Kidney (tissue), 14 donors: ENCODE measurements around the gene TNKS2. TPM values are rescaled to one million over a fixed set of nuclear protein-coding genes. Genes with fewer than 3 reads are reported as not detected.
A peak's percentile ranks its signal among the peaks of the same experiment; 100 is the strongest.

Source experiments
- DNase-seq, 5 donors: peaks; one replicate each; pipeline ENCODE4 v3.0.0-alpha.2; 2013 to 2020
- FAIRE-seq: peaks from 2 replicates; lab custom pipeline; 2012; peaks lifted over from hg19 to GRCh38; lab: Jason Lieb, UNC
- H3K27ac ChIP-seq, 2 donors: one replicate each; pipeline ENCODE4 v1.7.0; 2013; ENCODE audit warnings: low read depth in 2 of 2, low read length in 2 of 2, inconsistent platforms in 1 of 2
- H3K27me3 ChIP-seq: one replicate; pipeline ENCODE4 v1.7.1; 2013; ENCODE audit warnings: low read length, inconsistent platforms; ENCODE audit not compliant: control insufficient read depth, insufficient read depth
- H3K36me3 ChIP-seq, 3 donors: one replicate each; pipeline versions ENCODE4 v1.7.0 to v1.7.1; 2013; ENCODE audit warnings: low read length in 3 of 3, control low read depth in 1 of 3, inconsistent platforms in 1 of 3; ENCODE audit not compliant: insufficient read depth in 3 of 3, control insufficient read depth in 2 of 3
- H3K4me1 ChIP-seq, 3 donors: one replicate each; pipeline versions ENCODE4 v1.7.0 to v1.7.1; 2013; ENCODE audit warnings: low read length in 3 of 3, inconsistent platforms in 1 of 3, low read depth in 1 of 3; ENCODE audit not compliant: control insufficient read depth in 2 of 3, insufficient read depth in 2 of 3
- H3K4me3 ChIP-seq, 3 donors: one replicate each; pipeline versions ENCODE4 v1.7.0 to v1.8.1; 2013; ENCODE audit warnings: low read length in 3 of 3, control low read depth in 1 of 3, inconsistent platforms in 1 of 3
- H3K9ac ChIP-seq, 3 donors: one replicate each; pipeline versions ENCODE4 v1.7.0 to v1.7.1; 2013; ENCODE audit warnings: low read length in 3 of 3, control low read depth in 1 of 3, inconsistent platforms in 1 of 3
- H3K9me3 ChIP-seq, 3 donors: one replicate each; pipeline versions ENCODE4 v1.7.0 to v1.7.1; 2013; ENCODE audit warnings: low read length in 3 of 3, control low read depth in 1 of 3, inconsistent platforms in 1 of 3; ENCODE audit not compliant: control insufficient read depth in 2 of 3, insufficient read depth in 1 of 3
- CTCF ChIP-seq: IDR thresholded peaks from 3 replicates; pipeline ENCODE4 v1.5.1; 2012; ENCODE audit warnings: mild to moderate bottlenecking, moderate library complexity, borderline replicate concordance; ENCODE audit not compliant: insufficient read depth; ENCODE audit errors: extremely low read depth
- intact Hi-C: fragments of 100-400 bp; cut with DNase I; formaldehyde crosslinking; loops from one replicate; pipeline ENCODE4 v1.11.1; 2022
- polyA plus RNA-seq: library from polyadenylated mRNA; stranded (reverse); fragments of 350-450 nt; fragmentation: Illumina TruSeq; extraction: RNeasy Lipid Tissue Mini Kit (QIAGEN cat#74804); gene quantifications from one replicate; pipeline ENCODE4 v1.2.3, GENCODE V29; 2014; ENCODE audit warnings: low read depth, low replicate concordance; ENCODE audit not compliant: insufficient read depth
- total RNA-seq: library from RNA; stranded (reverse); fragmentation: NEBNext Ultra II Directional; extraction: Animal tissue kit (Norgen Biotek cat#: 25700); gene quantifications from one replicate; pipeline ENCODE4 v1.2.1, GENCODE V29; 2021
- donor health status: control.
- donor health status: control.
- donor health status: control.
- donor health status: control.
- donor health status: control.
- donor health status: DM: yes; HTN: yes; CAD: no.
- donor health status: Normal renal cell carcinoma (clear cell type).

Gene TNKS2
- total and polyA plus RNA-seq, 2 donors from 2014 or later, result 7.4 to 31.6 TPM

DNA sequence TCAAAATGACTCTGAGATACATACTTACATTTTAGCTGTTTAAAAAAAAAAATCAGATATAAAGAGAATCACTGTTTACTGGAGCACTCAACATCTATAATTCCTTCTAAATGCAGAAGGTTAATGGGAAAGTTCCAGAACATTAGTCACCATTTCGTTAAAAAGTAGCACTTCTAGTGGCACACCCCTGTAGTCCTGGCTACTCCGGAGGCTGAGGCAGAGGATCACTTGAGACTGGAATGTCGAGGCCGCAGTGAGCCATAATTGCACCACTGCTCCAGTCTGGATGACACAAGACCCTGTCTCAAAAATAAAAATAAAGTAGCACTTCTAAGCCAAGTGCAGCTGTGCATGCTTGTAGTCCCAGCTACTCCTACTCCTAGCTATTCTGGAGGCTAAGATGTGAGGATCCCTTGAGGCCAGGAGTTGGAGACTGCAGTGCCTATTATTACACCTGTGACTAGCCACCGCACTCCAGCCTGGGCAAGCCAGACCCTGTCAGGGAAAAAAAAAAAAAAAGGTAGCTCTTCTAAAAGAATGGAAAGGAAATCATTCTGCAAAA lies 108.9 kb downstream of the TNKS2 start:
- Histone ChIP-seq H3K9ac (no peak overlapping the region), H3K9me3 (no peaks in the 10 kb centered on the region), H3K27me3 (no peaks in the 10 kb centered on the region), H3K27ac (no peak overlapping the region), H3K4me3 (no peak overlapping the region), H3K4me1 (no peaks in the 10 kb centered on the region), H3K36me3 (no peaks in the 10 kb centered on the region)
- TF ChIP-seq CTCF, result no peak
- no peak for FAIRE-seq
- intact Hi-C loops, result no loop called here
- DNase-seq, result no peak

DNA sequence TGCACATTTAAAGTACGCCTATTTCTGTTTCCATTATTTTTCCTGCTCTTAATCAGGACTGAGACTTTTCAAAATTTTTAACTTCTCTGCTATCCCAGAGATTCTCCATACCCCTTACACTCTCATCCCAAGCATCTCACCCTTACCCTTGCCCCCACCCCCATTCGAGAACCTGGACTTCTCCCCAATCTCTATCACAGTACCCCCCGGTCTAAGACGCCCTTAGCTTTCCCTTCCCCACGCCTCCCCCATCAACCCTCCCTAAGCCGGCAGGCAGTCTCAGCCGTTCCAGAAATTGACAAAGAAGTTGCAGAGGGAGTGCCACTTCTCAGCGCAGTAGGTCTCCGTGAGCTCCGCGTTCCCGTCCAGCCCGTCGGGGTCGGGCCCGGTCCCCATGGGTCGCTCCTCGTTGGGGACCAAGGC lies 109.7 kb downstream of the TNKS2 start:
- Histone ChIP-seq H3K4me1 (no peaks in the 10 kb centered on the region), H3K9me3 (no peaks in the 10 kb centered on the region), H3K27me3 (no peaks in the 10 kb centered on the region), H3K27ac (peak overlapping the region; percentile 34 to 37), H3K9ac (peak overlapping the region; percentile 6 to 69 (median 48)), H3K4me3 (peak overlapping the region; percentile 66 to 96 (median 73)), H3K36me3 (no peaks in the 10 kb centered on the region)
- TF ChIP-seq CTCF, result no peak
- peak in 2 of 5 donors; percentile 48 to 66 for DNase-seq
- FAIRE-seq, result no peak
- intact Hi-C loops, result no loop called here

DNA sequence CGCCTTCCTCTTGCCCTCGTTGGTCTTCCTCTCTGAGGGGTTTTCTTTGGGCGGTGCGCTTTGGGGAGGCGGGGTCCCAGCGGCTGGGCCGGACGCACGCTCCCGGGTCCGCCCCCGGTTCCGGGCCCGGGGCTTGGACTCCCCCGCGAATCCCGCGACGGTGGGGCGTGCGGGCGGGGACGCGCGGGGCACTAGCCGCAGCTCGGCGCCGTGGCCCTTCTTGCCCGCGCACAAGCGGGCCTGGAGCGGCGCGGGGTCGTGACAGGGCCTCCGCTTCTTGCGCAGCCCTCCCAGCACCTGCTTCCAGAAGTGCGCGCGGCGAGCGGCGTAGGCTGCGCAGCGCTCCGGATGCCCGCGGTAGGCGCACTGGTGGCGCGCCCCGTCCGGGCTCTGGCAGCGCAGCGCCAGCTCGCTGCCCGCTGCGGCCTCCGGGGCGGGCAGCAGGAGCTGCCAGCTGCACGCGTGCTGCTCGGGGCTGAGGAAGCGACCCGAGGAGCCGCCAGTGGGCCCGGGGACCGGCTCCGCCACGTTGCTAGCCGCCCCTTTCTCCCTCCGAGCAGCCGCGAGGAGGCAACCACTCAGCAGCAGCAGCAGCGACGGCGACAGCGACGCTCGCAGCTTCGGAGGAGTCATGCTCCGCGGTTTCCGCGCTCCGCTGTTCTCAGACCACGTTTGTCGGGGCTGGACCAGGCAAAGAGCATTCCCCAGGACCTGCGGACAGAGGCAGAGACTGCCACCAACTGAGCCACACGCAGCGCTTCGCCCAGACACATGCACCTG lies 110.3 kb downstream of the TNKS2 start:
- intact Hi-C loops, result no loop called here
- TF ChIP-seq CTCF, result peak; percentile 43
- H3K9me3 ChIP-seq, result no peaks in the 10 kb centered on the region
- peak overlapping the region; percentile 34 to 37 for H3K27ac ChIP-seq
- peak overlapping the region; percentile 59 to 71 (median 69) for H3K9ac ChIP-seq
- peak; percentile 88 to 95 (median 93) for DNase-seq
- H3K27me3 ChIP-seq, result no peaks in the 10 kb centered on the region
- no peaks in the 10 kb centered on the region for H3K4me1 ChIP-seq
- no peaks in the 10 kb centered on the region for H3K36me3 ChIP-seq
- H3K4me3 ChIP-seq, result peak overlapping the region; percentile 66 to 96 (median 73)
- FAIRE-seq, result no peak
